ENCODE measurements around the gene WFIKKN2. TPM values are rescaled to one million over a fixed set of nuclear protein-coding genes. Genes with fewer than 3 reads are reported as not detected.

The WFIKKN2 gene
- total and polyA plus RNA-seq, 2 of the 8 experiments (the other 6 are each of a cell fraction or from before 2014, with no cell fraction given), result 0.07 to 0.30 TPM

- H4K8ac ChIP-seq (ENCODE audit: extremely low read depth, insufficient read depth, low read length), result no peak overlapping the region
- WGBS, 2 experiments (ENCODE audit: extremely low coverage in 1 of 2, insufficient coverage in 1 of 2, insufficient read length in 1 of 2, insufficient replicate concordance in 2 of 2, low coverage in 1 of 2, low lambda C conversion rate in 2 of 2, missing lambda C conversion rate in 1 of 2), result 88% methylated on average over 2 of the region's 2 CpGs; no CpG with 5 or more reads in 1 of the 2 experiments
- no peak for DNase-seq (ENCODE audit: low read depth in 1 of 2, low spot score in 2 of 2)
- H3K14ac ChIP-seq (ENCODE audit: insufficient read length), result no peak overlapping the region
- no peaks in the 10 kb centered on the region for H3K27me3 ChIP-seq (replicated peaks in 1 of 4; ENCODE audit: control insufficient read depth in 3 of 4, extremely low read depth in 1 of 4, insufficient read depth in 3 of 4, low read length in 3 of 4)
- no peak overlapping the region for H2AK5ac ChIP-seq (ENCODE audit: low read depth, low read length)
- no peaks in the 10 kb centered on the region for H4K20me1 ChIP-seq (replicated peaks in 1 of 2; ENCODE audit: control insufficient read depth in 1 of 2, insufficient read depth in 2 of 2, low read length in 2 of 2)
- no peak overlapping the region for H2BK15ac ChIP-seq (ENCODE audit: low read length)
- no peak overlapping the region for H3K18ac ChIP-seq (ENCODE audit: extremely low read depth, low read length)
- no peaks in the 10 kb centered on the region for H3K23me2 ChIP-seq (ENCODE audit: low read depth, low read length)
- no peaks in the 10 kb centered on the region for H3K9me3 ChIP-seq (ENCODE audit: insufficient read depth in 2 of 2, low read depth in 1 of 2, low read length in 1 of 2)
- H2BK5ac ChIP-seq (ENCODE audit: low read depth, low read length), result no peak overlapping the region
- H3K4me2 ChIP-seq (ENCODE audit: insufficient read depth in 1 of 2, low read depth in 2 of 2, low read length in 2 of 2), result no peak overlapping the region
- POLR2A ChIA-PET (ENCODE audit: partially characterized antibody), result interaction anchor here (0.7 to 2.1 kb wide), 3 partner anchors 10 to 59 kb away, joined by 3 to 8 read pairs (median 4); partner anchors contain the start of gene TOB1
- no peak overlapping the region for H4K91ac ChIP-seq (replicated peaks; ENCODE audit: insufficient read length, low read length)
- no peak overlapping the region for H2BK12ac ChIP-seq (ENCODE audit: low read depth, low read length)
- H4K5ac ChIP-seq (ENCODE audit: insufficient read length, low read depth, low read length), result no peak overlapping the region
- H3K27ac ChIP-seq (ENCODE audit: low read depth, low read length), result no peak overlapping the region
- no peaks in the 10 kb centered on the region for H3K36me3 ChIP-seq (ENCODE audit: control insufficient read depth in 2 of 4, insufficient read depth in 4 of 4, low read length in 3 of 4)
- H3K4me3 ChIP-seq (ENCODE audit: extremely low read depth in 1 of 4, insufficient read depth in 2 of 4, low read depth in 3 of 4, low read length in 4 of 4), result no peak overlapping the region
- CTCF ChIA-PET (ENCODE audit: partially characterized antibody), result interaction anchor here (0.5 to 3.8 kb wide), 20 partner anchors 8 to 327 kb away, joined by 3 to 41 read pairs (median 5); partner anchors contain the start of gene WFIKKN2
- no peak overlapping the region for H3K56ac ChIP-seq (replicated peaks; ENCODE audit: insufficient read length, low read depth, low read length)
- no peaks in the 10 kb centered on the region for H3K79me2 ChIP-seq (ENCODE audit: control insufficient read depth in 1 of 2, insufficient read depth in 2 of 2, low read length in 2 of 2)
- no peaks in the 10 kb centered on the region for H3K4me1 ChIP-seq (replicated peaks in 1 of 4; ENCODE audit: control insufficient read depth in 3 of 4, insufficient read depth in 4 of 4, low read length in 3 of 4)
- no peak overlapping the region for H2BK120ac ChIP-seq (replicated peaks; ENCODE audit: low read depth, low read length)
- no peak overlapping the region for H3K4ac ChIP-seq (replicated peaks; ENCODE audit: insufficient read length, low read depth, low read length)
- H3K9ac ChIP-seq (replicated peaks in 1 of 4; ENCODE audit: extremely low read depth in 1 of 4, low read depth in 3 of 4, low read length in 3 of 4), result no peak overlapping the region
- H3K79me1 ChIP-seq (ENCODE audit: low read depth, low read length), result no peaks in the 10 kb centered on the region
- no peak for FAIRE-seq
- H2AFZ ChIP-seq (ENCODE audit: low read length), result no peak overlapping the region
- H2BK20ac ChIP-seq (ENCODE audit: low read length), result no peak overlapping the region
- no peak overlapping the region for H3K23ac ChIP-seq (ENCODE audit: insufficient read length)
- TF ChIP-seq CREB1 (IDR thresholded peaks at IDR 0.05) (no peak), RBBP5 (IDR thresholded peaks at IDR 0.05; ENCODE audit: borderline replicate concordance, low read depth, low read length) (no peak), EP300 (IDR thresholded peaks at IDR 0.05; ENCODE audit: borderline replicate concordance in 1 of 2, low read depth in 2 of 2, low read length in 2 of 2) (no peak), RFX5 (IDR thresholded peaks at IDR 0.05; ENCODE audit: borderline replicate concordance, low read depth, low read length) (no peak), JUN (IDR thresholded peaks at IDR 0.05; ENCODE audit: low read depth, low read length) (no peak), MAFK (IDR thresholded peaks at IDR 0.05; ENCODE audit: low read depth, low read length) (no peak), CEBPB (IDR thresholded peaks at IDR 0.05; ENCODE audit: low read depth, low read length) (no peak), KDM4A (IDR thresholded peaks at IDR 0.05; ENCODE audit: low read depth, low read length, severe bottlenecking) (no peak), HDAC2 (IDR thresholded peaks at IDR 0.05; ENCODE audit: borderline replicate concordance in 1 of 2, low read depth in 2 of 2, low read length in 2 of 2) (no peak), KDM5A (IDR thresholded peaks at IDR 0.05; ENCODE audit: low read length) (no peak), TCF12 (IDR thresholded peaks at IDR 0.05; ENCODE audit: low read depth, low read length) (no peak), EZH2 (IDR thresholded peaks at IDR 0.05; ENCODE audit: low read depth, low read length, severe bottlenecking) (no peak), SUZ12 (IDR thresholded peaks at IDR 0.05; ENCODE audit: low read length) (no peak), SP1 (IDR thresholded peaks at IDR 0.05; ENCODE audit: low read depth, low read length) (no peak), SRF (IDR thresholded peaks at IDR 0.05; ENCODE audit: low read depth, low read length) (no peak)
Observed at GRCh38 chr17:50807009-50807408, 28.4 kb upstream of the WFIKKN2 start.

Measured in H1 (cell line).